Activated CD4-positive, alpha-beta T cell treated with anti-CD3 and anti-CD28 coated beads for 36 hours (primary cell): ENCODE results near the gene CDH7. TPM values are rescaled to one million over a fixed set of nuclear protein-coding genes. Genes with fewer than 3 reads are reported as not detected.

Experiments used
- ATAC-seq: fragments of 200-7000 bp; cut with Tn5 transposase; one replicate; pipeline ENCODE4 v1.10.0; 2021; ENCODE audit warnings: mild to moderate bottlenecking, moderate library complexity
- CTCF ChIA-PET: fragments of 350-600 bp; sonication (Branson Sonifier 250); formaldehyde crosslinking; loops from one replicate; lab custom pipeline; 2021; ENCODE audit warnings: antibody characterized with exemption; lab: Charles Lee
- POLR2A ChIA-PET: fragments of 350-600 bp; sonication (Branson Sonifier 250); formaldehyde crosslinking; loops from one replicate; lab custom pipeline; 2021; ENCODE audit warnings: antibody characterized with exemption, inconsistent platforms; lab: Charles Lee
- DNase-seq: peaks from one replicate; pipeline ENCODE4 v3.0.0-alpha.2; 2020
- H3K27ac Mint-ChIP-seq: one replicate; pipeline ENCODE4 v1.8.0; 2021; ENCODE audit warnings: mixed read lengths
- H3K27me3 Mint-ChIP-seq: one replicate; pipeline ENCODE4 v1.8.0; 2021; ENCODE audit warnings: mixed read lengths
- H3K36me3 Mint-ChIP-seq: one replicate; pipeline ENCODE4 v1.8.0; 2021; ENCODE audit warnings: low read depth, mixed read lengths
- H3K4me1 Mint-ChIP-seq: one replicate; pipeline ENCODE4 v1.8.0; 2021; ENCODE audit warnings: mixed read lengths
- H3K4me3 Mint-ChIP-seq: one replicate; pipeline ENCODE4 v1.8.0; 2021; ENCODE audit warnings: mild to moderate bottlenecking, moderate library complexity, mixed read lengths
- H3K9me3 Mint-ChIP-seq: one replicate; pipeline ENCODE4 v1.8.0; 2021; ENCODE audit warnings: low read depth, mixed read lengths
- intact Hi-C, 2 experiments: fragments of 100-400 bp; cut with DNase I in 1 of 2; cut with micrococcal nuclease in 1 of 2; formaldehyde crosslinking; loops; one replicate each; pipeline versions ENCODE4 v1.14.2 to v1.15.1; 2022 to 2024; cut with DNase I, micrococcal nuclease
- total RNA-seq, 2 experiments: library from RNA; stranded (reverse); gene quantifications; one replicate each; pipeline ENCODE4 v1.2.3, GENCODE V29; 2021

Gene CDH7
- total RNA-seq, 2 experiments from 2014 or later, result not detected

GRCh38 chr18:65924904-65925303 lies 174.1 kb downstream of the CDH7 start:
- Mint-ChIP-seq H3K27ac (no peak overlapping the region), H3K27me3 (no peaks in the 10 kb centered on the region), H3K9me3 (peaks cover 3% of the 10 kb centered on the region), H3K36me3 (no peaks in the 10 kb centered on the region), H3K4me1 (no peaks in the 10 kb centered on the region), H3K4me3 (no peak overlapping the region)
- intact Hi-C loops, result no loop called here
- ATAC-seq, result no peak
- ChIA-PET POLR2A (no interaction called here), CTCF (no interaction called here)
- no peak for DNase-seq

GRCh38 chr18:65934874-65935273 lies 184.1 kb downstream of the CDH7 start:
- intact Hi-C loops, result no loop called here
- peaks cover 11% of the 10 kb centered on the region for H3K9me3 Mint-ChIP-seq
- H3K4me3 Mint-ChIP-seq, result no peak overlapping the region
- CTCF ChIA-PET, result no interaction called here
- no peaks in the 10 kb centered on the region for H3K4me1 Mint-ChIP-seq
- no peaks in the 10 kb centered on the region for H3K36me3 Mint-ChIP-seq
- POLR2A ChIA-PET, result no interaction called here
- no peak overlapping the region for H3K27ac Mint-ChIP-seq
- no peak for ATAC-seq
- no peak for DNase-seq
- no peaks in the 10 kb centered on the region for H3K27me3 Mint-ChIP-seq

- Mint-ChIP-seq H3K36me3 (no peaks in the 10 kb centered on the region), H3K27ac (no peak overlapping the region), H3K27me3 (no peaks in the 10 kb centered on the region), H3K4me3 (no peak overlapping the region), H3K4me1 (no peaks in the 10 kb centered on the region), H3K9me3 (peaks cover 13% of the 10 kb centered on the region)
- ATAC-seq, result no peak
- no peak for DNase-seq
- POLR2A ChIA-PET, result no interaction called here
- intact Hi-C loops, result no loop called here
- CTCF ChIA-PET, result no interaction called here
Observed at GRCh38 chr18:65936678-65937077, 185.9 kb downstream of the CDH7 start.

- Mint-ChIP-seq H3K4me3 (no peak overlapping the region), H3K27me3 (no peaks in the 10 kb centered on the region), H3K4me1 (no peaks in the 10 kb centered on the region), H3K36me3 (no peaks in the 10 kb centered on the region), H3K27ac (no peak overlapping the region), H3K9me3 (peaks cover 10% of the 10 kb centered on the region)
- POLR2A ChIA-PET, result no interaction called here
- CTCF ChIA-PET, result no interaction called here
- DNase-seq (no peak), ATAC-seq (no peak)
- intact Hi-C loops, result no loop called here
Observed at GRCh38 chr18:65937180-65937579, 186.4 kb downstream of the CDH7 start.

- H3K9me3 Mint-ChIP-seq, result peaks cover 12% of the 10 kb centered on the region
- no peaks in the 10 kb centered on the region for H3K27me3 Mint-ChIP-seq
- H3K27ac Mint-ChIP-seq, result no peak overlapping the region
- ChIA-PET POLR2A (no interaction called here), CTCF (interaction anchor here (0.7 kb wide), 1 partner anchor 396 kb away, joined by 3 read pairs; no protein-coding TSS in a partner anchor)
- H3K36me3 Mint-ChIP-seq, result no peaks in the 10 kb centered on the region
- no peak overlapping the region for H3K4me3 Mint-ChIP-seq
- intact Hi-C loops, result no loop called here
- DNase-seq (peak; percentile 42), ATAC-seq (peak; percentile 47)
- no peaks in the 10 kb centered on the region for H3K4me1 Mint-ChIP-seq
Observed at GRCh38 chr18:65938592-65939372, 188.0 kb downstream of the CDH7 start.
